SU-DHL-6 (cell line): ENCODE data around the gene CDK12.

ENCODE experiments used
- CTCF ChIP-seq: fragments of 200-600 bp; sonication (generic); IDR thresholded peaks from one replicate; pipeline ENCODE4 v1.5.1; 2017; ENCODE audit warnings: antibody characterized with exemption, mild to moderate bottlenecking, low read length, moderate library complexity; ENCODE audit not compliant: insufficient read depth, poor library complexity, severe bottlenecking
- EZH2phosphoT487 ChIP-seq: fragments of 200-600 bp; sonication (generic), shearing (Covaris generic); conservative IDR thresholded peaks from 2 replicates; pipeline ENCODE4 v1.6.1; 2018; ENCODE audit warnings: mild to moderate bottlenecking, antibody characterized with exemption, low read length, moderate library complexity, mixed read lengths

GRCh38 chr17:39566094-39566850, 105.0 kb downstream of the CDK12 start:
- TF ChIP-seq CTCF (no peak), EZH2phosphoT487 (no peak)
